Measurements from ENCODE around the gene RHOA.

RHOA gene

GRCh38 chr3:49316696-49317457 is 94.9 kb downstream of the RHOA start:
- no peak for DNase-seq

- peak; percentile 66 to 86 (median 77) for DNase-seq
Measured at GRCh38 chr3:49313896-49314688, 97.7 kb downstream of the RHOA start.

GRCh38 chr3:49311283-49311682 is 100.5 kb downstream of the RHOA start:
- no peak for DNase-seq

GRCh38 chr3:49310677-49311076 is 101.1 kb downstream of the RHOA start:
- no peak for DNase-seq

Measured in suppressor macrophage treated with lipopolysaccharide for 1 hour (primary cell).